ENCODE results near the gene FRYL. TPM values are rescaled to one million over a fixed set of nuclear protein-coding genes. Genes with fewer than 3 reads are reported as not detected.

Gene FRYL
- 6.0 to 14.3 TPM (median 11.2 TPM) in 5 replicates for total RNA-seq (2022; extraction: Qiagen RNA extraction)

DNA sequence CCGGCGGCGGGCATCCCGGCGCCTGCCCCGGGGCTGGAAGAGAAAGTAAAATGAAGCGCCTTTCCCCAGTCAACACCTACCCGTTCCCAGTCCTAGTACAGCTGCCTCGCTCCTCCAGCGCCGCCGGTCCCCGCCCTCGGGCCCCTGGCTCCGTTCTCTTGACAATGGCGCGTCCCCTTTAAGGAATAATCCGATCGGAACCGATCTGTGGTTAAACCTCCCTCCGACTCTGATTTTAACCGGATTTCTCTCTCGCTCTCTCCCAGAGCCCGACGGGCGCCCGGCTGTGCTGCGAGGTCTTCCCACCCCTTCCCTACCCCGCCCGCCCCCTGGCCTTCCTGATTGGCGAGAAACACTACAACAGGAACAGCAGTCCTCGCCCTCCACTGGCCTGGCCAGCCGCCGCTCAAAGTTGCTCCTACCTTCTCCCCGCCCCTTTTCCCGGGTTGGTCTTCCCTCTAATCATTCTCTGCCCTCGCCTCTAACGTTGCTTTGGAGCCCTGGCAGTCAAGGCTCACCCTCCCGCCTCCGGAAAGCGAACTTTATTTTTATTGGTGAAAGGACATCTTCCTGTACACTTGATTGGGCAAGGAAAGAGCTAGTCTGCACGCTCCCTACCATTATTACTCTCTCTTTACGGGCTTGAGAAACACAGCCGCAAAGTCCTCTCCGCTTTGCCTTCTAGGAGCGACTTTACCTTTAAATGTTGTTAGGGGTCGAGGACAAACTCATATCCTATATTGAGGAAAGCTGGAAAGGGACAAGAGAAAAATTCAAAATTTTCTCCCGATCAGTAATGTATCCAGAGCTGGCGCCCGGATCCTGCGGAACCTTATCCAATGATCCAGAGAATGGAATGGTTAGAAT, at the start of gene FRYL:
FRYL (minus strand) TSS at position 282 of the 867 bp plus-strand sequence. CDS start 145,869 bp downstream, outside the sequence.

DNA sequence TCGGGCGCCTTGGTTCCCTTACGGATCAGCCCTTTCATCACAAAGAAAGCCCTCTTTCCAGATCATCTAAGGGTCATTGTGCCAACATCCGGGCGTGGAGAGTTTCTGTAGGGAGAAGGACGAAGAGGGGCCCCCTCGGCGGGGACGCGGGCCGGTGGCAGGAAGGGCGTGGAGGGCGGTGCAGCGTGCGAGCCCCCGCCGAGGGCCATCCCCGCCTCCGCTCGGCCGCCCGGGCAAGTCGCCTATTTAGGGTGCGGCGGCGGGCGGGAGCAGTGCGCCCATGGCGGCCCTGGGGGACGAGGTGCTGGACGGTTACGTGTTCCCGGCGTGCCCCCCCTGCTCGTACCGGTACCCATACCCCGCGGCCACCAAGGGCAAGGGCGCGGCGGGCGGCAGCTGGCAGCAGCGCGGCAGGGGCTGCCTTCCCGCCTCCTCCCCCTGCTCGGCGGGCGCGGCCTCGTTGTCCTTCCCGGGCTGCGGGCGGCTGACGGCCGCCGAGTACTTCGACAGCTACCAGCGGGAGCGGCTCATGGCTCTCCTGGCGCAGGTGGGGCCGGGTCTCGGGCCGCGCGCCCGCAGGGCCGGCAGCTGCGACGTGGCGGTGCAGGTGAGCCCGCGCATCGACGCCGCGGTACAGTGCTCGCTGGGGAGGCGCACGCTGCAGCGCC, 289.9 kb downstream of the FRYL start, which contains the start of gene ZAR1:
ZAR1 (plus strand) TSS at position 241 of the 668 bp plus-strand sequence; CDS start at position 281, 40 bp downstream.

DNA sequence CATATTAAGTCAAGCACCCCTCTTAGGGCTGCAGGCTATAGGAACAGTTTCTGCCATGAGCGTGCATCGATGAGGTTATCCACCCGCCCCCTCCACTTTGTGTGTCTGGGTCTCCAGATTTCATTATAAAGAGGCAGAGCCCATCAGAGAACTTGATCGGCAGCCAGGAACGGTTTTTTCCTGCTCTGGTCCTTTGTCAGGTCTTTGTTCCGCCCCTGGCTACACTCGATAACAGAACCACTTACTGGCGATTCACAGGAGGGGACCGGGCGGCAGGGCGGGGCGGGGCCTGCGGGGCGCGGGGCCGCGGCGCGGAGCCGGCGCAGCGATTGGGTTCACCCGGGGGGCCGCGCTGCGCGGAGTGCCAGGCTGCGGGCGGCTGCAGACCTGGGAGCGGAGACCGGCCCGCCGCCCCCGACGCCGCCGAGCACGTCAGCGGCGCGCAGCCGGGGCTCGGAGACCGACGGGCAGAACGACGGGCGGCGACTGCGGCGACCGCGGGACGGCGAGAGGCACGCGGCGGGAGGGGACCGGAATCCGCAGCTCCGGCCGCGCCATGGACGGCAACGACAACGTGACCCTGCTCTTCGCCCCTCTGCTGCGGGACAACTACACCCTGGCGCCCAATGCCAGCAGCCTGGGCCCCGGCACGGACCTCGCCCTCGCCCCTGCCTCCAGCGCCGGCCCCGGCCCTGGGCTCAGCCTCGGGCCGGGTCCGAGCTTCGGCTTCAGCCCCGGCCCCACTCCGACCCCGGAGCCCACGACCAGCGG, 296.9 kb downstream of the FRYL start, which contains the start of gene SLC10A4:
SLC10A4 (plus strand) TSS at position 338 of the 771 bp plus-strand sequence; CDS start at position 557, 219 bp downstream.

Other genes starting within 250 kb of the FRYL start
- gene OCIAD1, start 50.8 kb upstream of the FRYL start, total RNA-seq (2022; extraction: Qiagen RNA extraction): 124 to 177 TPM (median 130 TPM) in 5 replicates
- gene OCIAD2, start 126.5 kb upstream of the FRYL start, total RNA-seq (2022; extraction: Qiagen RNA extraction): 88.3 to 149 TPM (median 98.2 TPM) in 5 replicates
- gene CWH43, start 206.0 kb upstream of the FRYL start, total RNA-seq (2022; extraction: Qiagen RNA extraction): not detected in 5 replicates